BE2C (cell line): ENCODE data around the gene MIEN1.

Source experiments
- DNase-seq: peaks from one replicate; pipeline ENCODE4 v3.0.0-alpha.2; 2020
- H3K27me3 ChIP-seq: fragments of 250-450 bp; sonication (Bioruptor Pico); 2 replicates; pipeline ENCODE4 v1.5.1; 2020; ENCODE audit warnings: mild to moderate bottlenecking
- H3K36me3 ChIP-seq: fragments of 250-450 bp; sonication (Bioruptor Pico); 2 replicates; pipeline ENCODE4 v1.5.1; 2020; ENCODE audit warnings: mild to moderate bottlenecking
- H3K4me1 ChIP-seq: fragments of 250-450 bp; sonication (Bioruptor Pico); 2 replicates; pipeline ENCODE4 v1.5.1; 2020
- H3K4me3 ChIP-seq: 2 replicates; pipeline ENCODE4 v1.5.1; 2011; ENCODE audit warnings: low read depth, low read length
- H3K9me3 ChIP-seq: fragments of 250-450 bp; sonication (Bioruptor Pico); 2 replicates; pipeline ENCODE4 v1.5.1; 2020
- TF ChIP-seq, protein P1 (sequence below): IDR thresholded peaks from 2 replicates; pipeline ENCODE4 v1.5.1; 2012; ENCODE audit warnings: mild to moderate bottlenecking, low read depth, low read length

Gene MIEN1

DNA sequence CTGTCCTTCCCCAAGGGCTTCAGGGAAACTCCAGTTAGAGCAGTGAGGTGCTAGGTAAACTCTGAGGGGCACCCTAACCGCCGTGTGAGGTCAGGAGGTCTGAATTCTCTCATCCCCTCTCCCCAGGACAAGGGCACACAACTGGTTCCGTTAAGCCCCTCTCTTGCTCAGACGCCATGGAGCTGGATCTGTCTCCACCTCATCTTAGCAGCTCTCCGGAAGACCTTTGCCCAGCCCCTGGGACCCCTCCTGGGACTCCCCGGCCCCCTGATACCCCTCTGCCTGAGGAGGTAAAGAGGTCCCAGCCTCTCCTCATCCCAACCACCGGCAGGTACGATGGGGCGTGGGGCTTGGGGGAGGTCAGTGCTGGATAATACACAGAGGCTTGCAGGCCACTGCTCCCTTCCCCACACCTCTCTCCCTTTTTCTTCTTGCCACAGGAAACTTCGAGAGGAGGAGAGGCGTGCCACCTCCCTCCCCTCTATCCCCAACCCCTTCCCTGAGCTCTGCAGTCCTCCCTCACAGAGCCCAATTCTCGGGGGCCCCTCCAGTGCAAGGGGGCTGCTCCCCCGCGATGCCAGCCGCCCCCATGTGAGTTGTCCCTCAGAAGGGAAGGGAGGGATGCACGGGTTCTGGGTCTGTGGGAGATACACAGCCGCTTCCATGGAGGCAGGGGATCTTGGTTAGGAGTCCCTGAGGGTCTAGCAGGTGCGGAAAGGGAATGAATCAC is 12.0 kb upstream of the MIEN1 start:
- Histone ChIP-seq H3K27me3 (peaks cover 74% of the 10 kb centered on the region), H3K4me1 (no peaks in the 10 kb centered on the region), H3K4me3 (no peak overlapping the region), H3K9me3 (no peaks in the 10 kb centered on the region), H3K36me3 (no peaks in the 10 kb centered on the region)
- no peak for DNase-seq
- TF ChIP-seq, protein P1, sequence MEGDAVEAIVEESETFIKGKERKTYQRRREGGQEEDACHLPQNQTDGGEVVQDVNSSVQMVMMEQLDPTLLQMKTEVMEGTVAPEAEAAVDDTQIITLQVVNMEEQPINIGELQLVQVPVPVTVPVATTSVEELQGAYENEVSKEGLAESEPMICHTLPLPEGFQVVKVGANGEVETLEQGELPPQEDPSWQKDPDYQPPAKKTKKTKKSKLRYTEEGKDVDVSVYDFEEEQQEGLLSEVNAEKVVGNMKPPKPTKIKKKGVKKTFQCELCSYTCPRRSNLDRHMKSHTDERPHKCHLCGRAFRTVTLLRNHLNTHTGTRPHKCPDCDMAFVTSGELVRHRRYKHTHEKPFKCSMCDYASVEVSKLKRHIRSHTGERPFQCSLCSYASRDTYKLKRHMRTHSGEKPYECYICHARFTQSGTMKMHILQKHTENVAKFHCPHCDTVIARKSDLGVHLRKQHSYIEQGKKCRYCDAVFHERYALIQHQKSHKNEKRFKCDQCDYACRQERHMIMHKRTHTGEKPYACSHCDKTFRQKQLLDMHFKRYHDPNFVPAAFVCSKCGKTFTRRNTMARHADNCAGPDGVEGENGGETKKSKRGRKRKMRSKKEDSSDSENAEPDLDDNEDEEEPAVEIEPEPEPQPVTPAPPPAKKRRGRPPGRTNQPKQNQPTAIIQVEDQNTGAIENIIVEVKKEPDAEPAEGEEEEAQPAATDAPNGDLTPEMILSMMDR: no peak

DNA sequence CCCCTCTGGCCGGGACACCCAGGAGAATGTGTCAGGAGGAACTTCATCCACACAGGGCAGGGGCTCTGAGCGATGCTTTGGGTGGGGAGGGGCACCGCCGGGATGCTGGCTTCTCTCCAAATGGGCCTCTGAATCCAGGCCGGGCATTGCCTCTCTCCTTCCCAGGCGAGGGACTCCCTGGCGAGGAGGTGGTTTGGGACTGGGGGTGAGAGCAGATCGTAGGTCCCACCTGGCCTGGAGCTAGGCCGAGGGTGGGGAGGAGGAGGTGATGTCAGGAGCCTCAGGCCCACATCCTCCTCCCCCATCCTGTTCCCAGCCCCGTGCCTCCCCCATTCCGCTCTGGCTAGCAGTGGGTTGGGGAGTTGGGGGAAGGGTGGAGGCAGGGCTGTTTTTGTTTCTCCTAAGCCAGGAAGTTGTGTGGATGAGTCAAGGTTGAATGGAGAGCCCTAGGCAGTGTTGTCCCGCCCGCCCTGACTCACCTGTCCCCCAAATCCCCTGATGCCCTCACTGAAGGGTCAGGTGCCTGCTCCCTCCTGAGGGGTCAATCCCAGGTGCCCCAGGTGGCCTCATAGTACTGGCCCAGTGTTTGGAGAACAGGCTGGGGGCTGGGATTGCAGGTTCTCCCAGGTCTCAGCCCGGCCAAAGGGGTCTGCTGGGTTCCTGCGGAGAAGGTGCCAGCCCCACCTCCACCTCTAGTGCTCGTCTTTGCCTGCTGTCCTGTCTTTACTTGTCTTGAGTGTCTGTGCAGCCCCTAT is 10.2 kb upstream of the MIEN1 start:
- no peak overlapping the region for H3K4me3 ChIP-seq
- DNase-seq: no peak
- peaks cover 86% of the 10 kb centered on the region for H3K27me3 ChIP-seq
- H3K9me3 ChIP-seq: no peaks in the 10 kb centered on the region
- no peaks in the 10 kb centered on the region for H3K36me3 ChIP-seq
- no peaks in the 10 kb centered on the region for H3K4me1 ChIP-seq
- TF ChIP-seq, protein P1: no peak

DNA sequence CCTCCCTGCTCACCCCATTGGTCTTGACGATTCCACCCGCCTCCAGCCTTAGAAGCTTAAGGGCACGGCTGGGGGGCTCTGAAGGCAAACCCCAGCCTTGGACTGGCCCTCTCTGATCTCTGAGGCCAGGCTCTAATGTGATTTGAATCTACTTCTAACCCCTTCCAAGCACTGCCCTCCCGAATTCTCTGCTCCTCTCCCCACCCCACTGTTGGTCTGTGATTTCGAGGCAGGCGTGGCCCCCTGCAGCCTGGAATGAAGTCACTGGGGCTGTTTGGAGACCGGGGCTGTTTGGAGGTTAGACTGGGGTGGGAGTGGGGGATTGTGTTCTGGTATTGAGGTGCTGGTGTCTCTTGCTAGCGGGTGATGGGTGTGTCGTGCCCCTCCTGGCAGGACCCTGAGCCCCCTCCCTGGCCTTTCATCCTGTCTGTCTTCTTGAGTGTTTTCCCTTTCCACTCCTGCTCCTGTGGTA is 9.6 kb upstream of the MIEN1 start:
- Histone ChIP-seq H3K9me3 (no peaks in the 10 kb centered on the region), H3K27me3 (peaks cover 85% of the 10 kb centered on the region), H3K36me3 (no peaks in the 10 kb centered on the region), H3K4me3 (no peak overlapping the region), H3K4me1 (no peaks in the 10 kb centered on the region)
- no peak for DNase-seq
- TF ChIP-seq, protein P1: no peak

DNA sequence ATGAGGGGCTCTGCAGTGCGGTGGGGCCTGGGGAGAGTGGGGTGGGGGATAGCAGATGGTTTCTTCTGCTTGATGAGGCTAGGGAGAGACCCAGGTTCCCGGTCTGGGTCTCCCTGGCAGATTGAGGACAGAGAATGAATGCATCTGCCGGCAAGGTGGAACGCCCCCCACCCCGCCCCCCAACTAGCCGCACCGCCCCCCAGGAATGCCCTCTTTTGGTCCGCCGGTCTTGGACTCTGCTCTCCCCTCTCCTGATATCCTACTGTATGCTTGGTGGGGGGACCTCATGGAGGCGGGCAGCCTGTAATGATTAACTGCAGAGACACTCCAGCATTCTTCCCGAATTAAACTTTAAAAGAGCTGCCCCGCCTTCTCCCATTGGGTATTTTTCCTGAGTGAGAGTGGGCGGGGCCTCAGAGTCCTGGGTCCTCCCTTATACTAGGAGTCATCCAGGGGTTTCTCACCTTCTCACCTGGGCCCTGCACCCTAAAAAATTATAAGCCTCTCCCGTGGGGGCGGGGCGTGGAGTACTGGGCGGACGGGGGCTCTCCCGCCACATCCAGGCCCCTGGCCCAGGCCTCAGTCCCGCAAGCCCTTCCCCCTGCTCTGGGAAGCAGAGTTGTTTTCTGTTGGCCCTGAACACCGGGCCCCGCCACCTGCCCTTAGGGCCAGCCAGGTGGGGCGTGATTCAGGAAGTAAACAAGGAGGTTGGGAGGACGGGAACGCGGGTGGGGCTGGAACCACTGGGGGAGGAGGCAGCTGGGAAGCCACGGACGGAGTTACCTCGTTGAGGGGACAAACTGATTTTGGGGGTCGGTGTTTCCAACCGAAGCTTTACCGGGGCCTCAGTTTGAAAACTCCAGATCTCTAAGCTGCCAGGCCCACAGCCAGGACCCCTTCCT is 8.9 kb upstream of the MIEN1 start:
- Histone ChIP-seq H3K27me3 (peaks cover 78% of the 10 kb centered on the region), H3K36me3 (no peaks in the 10 kb centered on the region), H3K9me3 (no peaks in the 10 kb centered on the region), H3K4me1 (no peaks in the 10 kb centered on the region), H3K4me3 (no peak overlapping the region)
- no peak for DNase-seq
- TF ChIP-seq, protein P1: no peak

DNA sequence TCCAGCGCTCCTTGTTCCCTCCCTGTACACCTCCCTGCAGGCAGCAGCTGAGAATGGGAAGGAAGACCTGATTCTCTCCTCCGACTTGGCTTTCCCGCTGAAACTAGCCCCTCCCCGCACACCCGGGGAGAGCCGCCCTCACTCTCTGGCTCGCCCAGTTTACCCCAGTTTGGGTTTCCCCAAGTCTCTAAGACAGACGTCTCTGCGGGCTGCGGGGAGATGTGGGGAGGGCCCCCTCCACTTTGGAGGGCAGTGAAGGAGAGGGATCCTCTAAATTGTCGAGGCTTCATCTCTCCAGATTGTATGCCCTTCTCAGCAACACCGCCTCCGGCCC is 8.2 kb upstream of the MIEN1 start:
- Histone ChIP-seq H3K36me3 (no peaks in the 10 kb centered on the region), H3K27me3 (peaks cover 71% of the 10 kb centered on the region), H3K9me3 (no peaks in the 10 kb centered on the region), H3K4me1 (no peaks in the 10 kb centered on the region), H3K4me3 (no peak overlapping the region)
- TF ChIP-seq, protein P1: no peak
- DNase-seq: no peak
